BE2C (cell line): ENCODE data around the gene GARS1.

Experiments
- DNase-seq: peaks from one replicate; pipeline ENCODE4 v3.0.0-alpha.2; 2020
- H3K27me3 ChIP-seq: fragments of 250-450 bp; sonication (Bioruptor Pico); 2 replicates; pipeline ENCODE4 v1.5.1; 2020; ENCODE audit warnings: mild to moderate bottlenecking
- H3K36me3 ChIP-seq: fragments of 250-450 bp; sonication (Bioruptor Pico); 2 replicates; pipeline ENCODE4 v1.5.1; 2020; ENCODE audit warnings: mild to moderate bottlenecking
- H3K4me1 ChIP-seq: fragments of 250-450 bp; sonication (Bioruptor Pico); 2 replicates; pipeline ENCODE4 v1.5.1; 2020
- H3K4me3 ChIP-seq: 2 replicates; pipeline ENCODE4 v1.5.1; 2011; ENCODE audit warnings: low read depth, low read length
- H3K9me3 ChIP-seq: fragments of 250-450 bp; sonication (Bioruptor Pico); 2 replicates; pipeline ENCODE4 v1.5.1; 2020
- TF ChIP-seq, protein P1 (sequence below): IDR thresholded peaks from 2 replicates; pipeline ENCODE4 v1.5.1; 2012; ENCODE audit warnings: mild to moderate bottlenecking, low read depth, low read length

The GARS1 gene

DNA sequence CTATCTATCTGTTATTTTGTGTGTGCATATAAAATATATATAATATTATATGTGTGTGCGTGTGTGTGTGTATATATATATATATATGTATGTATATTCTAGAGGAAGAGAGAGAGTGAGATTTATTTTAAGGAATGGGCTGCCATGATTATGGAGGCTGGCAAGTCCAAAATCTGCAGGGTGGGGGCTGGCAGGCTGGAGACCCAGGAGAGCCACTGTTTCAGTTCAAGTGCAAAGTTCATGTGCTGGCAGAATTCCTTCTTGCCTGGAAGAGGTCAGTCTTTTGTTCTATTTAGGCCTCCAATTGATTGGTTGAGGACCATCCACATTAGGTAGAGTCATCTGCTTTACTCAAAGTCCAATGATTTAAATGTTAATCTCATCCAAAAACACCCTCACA is 42.3 kb upstream of the GARS1 start:
- Histone ChIP-seq H3K36me3 (no peaks in the 10 kb centered on the region), H3K9me3 (no peaks in the 10 kb centered on the region), H3K4me1 (peaks cover 15% of the 10 kb centered on the region), H3K4me3 (no peak overlapping the region), H3K27me3 (no peaks in the 10 kb centered on the region)
- TF ChIP-seq, protein P1, sequence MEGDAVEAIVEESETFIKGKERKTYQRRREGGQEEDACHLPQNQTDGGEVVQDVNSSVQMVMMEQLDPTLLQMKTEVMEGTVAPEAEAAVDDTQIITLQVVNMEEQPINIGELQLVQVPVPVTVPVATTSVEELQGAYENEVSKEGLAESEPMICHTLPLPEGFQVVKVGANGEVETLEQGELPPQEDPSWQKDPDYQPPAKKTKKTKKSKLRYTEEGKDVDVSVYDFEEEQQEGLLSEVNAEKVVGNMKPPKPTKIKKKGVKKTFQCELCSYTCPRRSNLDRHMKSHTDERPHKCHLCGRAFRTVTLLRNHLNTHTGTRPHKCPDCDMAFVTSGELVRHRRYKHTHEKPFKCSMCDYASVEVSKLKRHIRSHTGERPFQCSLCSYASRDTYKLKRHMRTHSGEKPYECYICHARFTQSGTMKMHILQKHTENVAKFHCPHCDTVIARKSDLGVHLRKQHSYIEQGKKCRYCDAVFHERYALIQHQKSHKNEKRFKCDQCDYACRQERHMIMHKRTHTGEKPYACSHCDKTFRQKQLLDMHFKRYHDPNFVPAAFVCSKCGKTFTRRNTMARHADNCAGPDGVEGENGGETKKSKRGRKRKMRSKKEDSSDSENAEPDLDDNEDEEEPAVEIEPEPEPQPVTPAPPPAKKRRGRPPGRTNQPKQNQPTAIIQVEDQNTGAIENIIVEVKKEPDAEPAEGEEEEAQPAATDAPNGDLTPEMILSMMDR, result no peak
- DNase-seq, result no peak

DNA sequence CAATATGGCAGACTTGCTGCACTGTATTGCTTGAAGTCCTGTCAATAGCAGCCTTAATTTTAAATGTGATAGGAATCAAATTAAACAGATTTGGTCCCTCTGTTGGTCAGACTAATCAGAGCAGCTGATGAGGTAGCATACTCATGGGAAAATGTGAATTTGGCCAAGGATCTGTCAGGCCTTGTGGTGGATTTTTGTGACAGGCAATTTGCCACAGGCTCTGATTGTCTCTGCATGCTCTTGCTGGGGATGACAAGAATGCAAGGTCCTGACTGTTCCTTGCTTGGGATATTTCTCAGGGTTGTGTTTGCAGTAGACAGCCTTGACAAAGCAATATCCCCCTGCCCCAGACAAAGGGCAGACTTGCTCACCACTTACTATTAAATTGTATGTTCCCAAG is 41.5 kb upstream of the GARS1 start:
- H3K27me3 ChIP-seq, result no peaks in the 10 kb centered on the region
- H3K4me3 ChIP-seq, result no peak overlapping the region
- no peak for DNase-seq
- H3K4me1 ChIP-seq, result peaks cover 15% of the 10 kb centered on the region
- TF ChIP-seq, protein P1, result no peak
- no peaks in the 10 kb centered on the region for H3K9me3 ChIP-seq
- no peaks in the 10 kb centered on the region for H3K36me3 ChIP-seq

DNA sequence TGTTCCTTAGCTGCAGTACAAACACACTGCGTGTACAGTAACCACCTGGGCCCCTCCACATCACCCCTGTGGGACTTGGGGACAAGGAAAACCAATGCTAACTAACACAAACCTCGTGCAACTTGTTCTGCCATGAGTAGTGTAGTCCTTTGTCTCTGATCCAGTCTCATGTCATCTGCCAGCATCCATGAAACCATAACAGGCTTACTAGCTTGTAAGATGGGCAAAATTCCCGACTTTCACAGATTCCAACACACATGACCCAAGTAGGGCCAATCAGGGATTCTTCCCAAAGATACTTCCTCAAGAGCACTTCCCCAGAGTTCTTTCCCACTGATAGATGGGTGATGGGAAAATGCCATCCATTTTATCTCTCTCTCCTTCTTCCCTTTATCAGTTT is 41.1 kb upstream of the GARS1 start:
- TF ChIP-seq, protein P1, result no peak; the same call in 1 of the 2 replicates
- DNase-seq, result no peak
- no peaks in the 10 kb centered on the region for H3K9me3 ChIP-seq
- no peak overlapping the region for H3K4me3 ChIP-seq
- peaks cover 15% of the 10 kb centered on the region for H3K4me1 ChIP-seq
- no peaks in the 10 kb centered on the region for H3K27me3 ChIP-seq
- no peaks in the 10 kb centered on the region for H3K36me3 ChIP-seq

- Histone ChIP-seq H3K36me3 (no peaks in the 10 kb centered on the region), H3K9me3 (no peaks in the 10 kb centered on the region), H3K4me3 (no peak overlapping the region), H3K27me3 (no peaks in the 10 kb centered on the region), H3K4me1 (peaks cover 5% of the 10 kb centered on the region)
- no peak for DNase-seq
- TF ChIP-seq, protein P1, result no peak
Observed at GRCh38 chr7:30555525-30555924, 39.2 kb upstream of the GARS1 start.

DNA sequence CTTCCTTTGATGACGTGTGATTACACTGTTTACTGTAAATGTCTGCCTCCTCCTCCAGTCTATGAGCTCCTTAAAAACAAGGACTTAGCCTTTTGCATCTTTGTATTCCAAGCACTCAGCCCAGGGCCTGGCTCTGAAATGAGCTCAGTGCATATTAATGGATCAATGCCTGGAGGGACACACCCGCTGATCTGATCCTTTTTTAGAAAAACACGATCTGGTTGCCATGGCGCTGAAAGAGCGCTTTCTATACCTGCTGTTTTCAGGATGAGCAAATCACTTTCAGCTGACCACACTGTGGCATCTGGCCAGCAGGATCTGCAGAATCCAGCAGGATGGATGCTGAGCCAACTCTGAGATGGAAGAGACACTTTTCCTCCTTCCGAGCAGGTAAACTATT is 37.8 kb upstream of the GARS1 start:
- Histone ChIP-seq H3K4me1 (peaks cover 3% of the 10 kb centered on the region), H3K27me3 (no peaks in the 10 kb centered on the region), H3K4me3 (no peak overlapping the region), H3K9me3 (no peaks in the 10 kb centered on the region), H3K36me3 (no peaks in the 10 kb centered on the region)
- TF ChIP-seq, protein P1, result no peak
- DNase-seq, result no peak

DNA sequence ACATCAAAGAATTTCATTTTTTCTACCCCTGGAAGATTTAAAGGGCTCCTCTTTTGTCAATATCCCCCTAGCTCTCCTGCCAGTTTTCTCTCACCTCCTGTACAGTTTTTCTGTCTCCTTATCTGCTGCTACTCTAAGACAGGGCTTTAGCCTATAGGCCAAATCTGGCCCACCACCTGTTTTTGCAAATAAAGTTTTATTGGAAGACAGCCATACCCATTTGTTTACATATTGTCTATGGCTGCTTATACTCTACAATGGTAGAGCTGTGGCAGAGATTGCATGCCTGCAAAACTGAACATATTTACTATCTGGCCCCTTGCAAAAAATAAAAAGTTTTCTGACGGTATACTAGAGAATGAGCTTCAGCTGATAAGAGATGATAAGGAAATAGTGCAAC is 37.4 kb upstream of the GARS1 start:
- DNase-seq, result no peak
- TF ChIP-seq, protein P1, result 0 out of 2 replicates have a peak, but pooled peaks have one; percentile 4
- Histone ChIP-seq H3K9me3 (no peaks in the 10 kb centered on the region), H3K4me1 (peaks cover 7% of the 10 kb centered on the region), H3K36me3 (no peaks in the 10 kb centered on the region), H3K27me3 (no peaks in the 10 kb centered on the region), H3K4me3 (no peak overlapping the region)
